ENCODE measurements around the gene MTA3. TPM values are rescaled to one million over a fixed set of nuclear protein-coding genes. Genes with fewer than 3 reads are reported as not detected.

The MTA3 gene
- total and polyA plus RNA-seq, 9 of the 15 experiments (the other 6 are each of a cell fraction or from before 2014, with no cell fraction given) = 12.4 to 39.6 (median 23.5) TPM

- Histone ChIP-seq H3K79me2 (ENCODE audit: control insufficient read depth, insufficient read depth, low read length) (no peaks in the 10 kb centered on the region), H3K9me3 (replicated peaks; ENCODE audit: control insufficient read depth, insufficient read depth, low read depth, low read length) (no peaks in the 10 kb centered on the region), H2AFZ (ENCODE audit: low read depth, low read length) (no peak overlapping the region), H3K36me3 (ENCODE audit: control insufficient read depth, insufficient read depth, low read length) (no peaks in the 10 kb centered on the region), H3K4me2 (ENCODE audit: insufficient read depth, low read length) (no peak overlapping the region), H3K27ac (ENCODE audit: extremely low read depth, low read depth, low read length) (no peak overlapping the region), H3K9me1 (ENCODE audit: control insufficient read depth, insufficient read depth, low read length) (no peaks in the 10 kb centered on the region), H3K4me1 (replicated peaks in 1 of 2; ENCODE audit: control insufficient read depth in 2 of 2, insufficient read depth in 2 of 2, low read length in 2 of 2) (peaks cover 0 to 18% of the 10 kb centered on the region in 2 experiments; a peak in 1 of 5 replicates), H4K20me1 (replicated peaks; ENCODE audit: control insufficient read depth, insufficient read depth, low read length) (no peaks in the 10 kb centered on the region), H3K9ac (ENCODE audit: insufficient read depth in 1 of 2, low read depth in 2 of 2, low read length in 2 of 2) (no peak overlapping the region; a peak in 1 of 4 replicates), H3K4me3 (no peak overlapping the region), H3K27me3 (ENCODE audit: control insufficient read depth in 2 of 2, insufficient read depth in 2 of 2, low read length in 2 of 2) (peaks cover 3 to 41% of the 10 kb centered on the region in 2 experiments; a peak in 4 of 5 replicates)
- in situ Hi-C loops (cut with MboI) = no loop called here
- BruUV-seq (replicated peaks) = no TSS peak
- 12% methylated on average over 2 of the region's 2 CpGs for WGBS (ENCODE audit: insufficient coverage, low coverage, missing lambda C conversion rate)
- ChIA-PET CTCF (ENCODE audit: low intra/inter-chr PET ratio) (no interaction called here), POLR2A (interaction anchor here (0.6 to 0.9 kb wide), 2 partner anchors 19 to 40 kb away, joined by 3 read pairs; no protein-coding TSS in a partner anchor)
- no peak for FAIRE-seq
- no peak for DNase-seq (ENCODE audit: extremely low read depth in 1 of 4, low spot score in 3 of 4)
- no peak for ATAC-seq
- intact Hi-C loops (cut with micrococcal nuclease) = no loop called here
- TF ChIP-seq TOE1 (IDR thresholded peaks at IDR 0.05; ENCODE audit: borderline replicate concordance) (no peak), TOE1 (CRISPR knock-in tag; IDR thresholded peaks at IDR 0.05; ENCODE audit: borderline replicate concordance, low read depth) (no peak), ZC3H4 (CRISPR knock-in tag; IDR thresholded peaks at IDR 0.05; ENCODE audit: borderline replicate concordance) (no peak), ZNF174 (CRISPR knock-in tag; IDR thresholded peaks at IDR 0.05) (no peak), NFIX (CRISPR knock-in tag; IDR thresholded peaks at IDR 0.05; ENCODE audit: low read depth) (no peak), HOMEZ (CRISPR knock-in tag; IDR thresholded peaks at IDR 0.05) (no peak), E2F6 (IDR thresholded peaks at IDR 0.05; ENCODE audit: borderline replicate concordance in 1 of 2, extremely low read depth in 1 of 2, insufficient read depth in 1 of 2, insufficient read length in 1 of 2, low read depth in 1 of 2, low read length in 1 of 2, poor library complexity in 1 of 2, severe bottlenecking in 1 of 2) (no peak), ZNF655 (CRISPR knock-in tag; IDR thresholded peaks at IDR 0.05) (no peak)
These were observed 196.5 kb downstream of the MTA3 start for GRCh38 chr2:42764901-42765300.

All from K562 (cell line).